Measurements from ENCODE around the gene EMC6.
A peak's percentile ranks its signal among the peaks of the same experiment; 100 is the strongest.

The EMC6 gene

GRCh38 chr17:3708366-3708765 lies 39.8 kb downstream of the EMC6 start:
- TF ChIP-seq, protein P1, sequence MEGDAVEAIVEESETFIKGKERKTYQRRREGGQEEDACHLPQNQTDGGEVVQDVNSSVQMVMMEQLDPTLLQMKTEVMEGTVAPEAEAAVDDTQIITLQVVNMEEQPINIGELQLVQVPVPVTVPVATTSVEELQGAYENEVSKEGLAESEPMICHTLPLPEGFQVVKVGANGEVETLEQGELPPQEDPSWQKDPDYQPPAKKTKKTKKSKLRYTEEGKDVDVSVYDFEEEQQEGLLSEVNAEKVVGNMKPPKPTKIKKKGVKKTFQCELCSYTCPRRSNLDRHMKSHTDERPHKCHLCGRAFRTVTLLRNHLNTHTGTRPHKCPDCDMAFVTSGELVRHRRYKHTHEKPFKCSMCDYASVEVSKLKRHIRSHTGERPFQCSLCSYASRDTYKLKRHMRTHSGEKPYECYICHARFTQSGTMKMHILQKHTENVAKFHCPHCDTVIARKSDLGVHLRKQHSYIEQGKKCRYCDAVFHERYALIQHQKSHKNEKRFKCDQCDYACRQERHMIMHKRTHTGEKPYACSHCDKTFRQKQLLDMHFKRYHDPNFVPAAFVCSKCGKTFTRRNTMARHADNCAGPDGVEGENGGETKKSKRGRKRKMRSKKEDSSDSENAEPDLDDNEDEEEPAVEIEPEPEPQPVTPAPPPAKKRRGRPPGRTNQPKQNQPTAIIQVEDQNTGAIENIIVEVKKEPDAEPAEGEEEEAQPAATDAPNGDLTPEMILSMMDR (IDR thresholded peaks at IDR 0.05; ENCODE audit: low read depth, low read length, missing control alignments) = no peak
- DNase-seq (ENCODE audit: low read depth) = no peak

DNA sequence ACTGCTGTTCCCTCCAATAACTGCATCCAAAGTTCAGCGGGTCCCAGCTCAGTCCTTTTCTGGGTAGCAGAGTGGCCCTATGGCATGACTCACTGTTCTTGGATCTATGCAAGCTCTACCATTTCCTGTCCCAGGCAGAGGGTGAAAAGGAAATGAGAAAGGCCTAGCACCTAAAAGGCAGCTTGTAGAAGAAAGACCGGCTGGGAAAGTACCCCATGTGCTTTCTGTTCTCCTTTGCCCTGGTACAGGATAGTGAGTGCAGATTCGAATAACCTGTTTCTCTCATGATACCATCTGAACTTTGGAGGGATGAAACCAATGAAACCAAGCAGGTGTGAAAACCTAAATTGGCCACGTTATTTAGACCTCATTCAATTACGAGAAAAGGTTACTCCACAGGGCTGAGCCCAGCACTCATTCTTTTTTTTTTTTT lies 42.4 kb downstream of the EMC6 start:
- TF ChIP-seq, protein P1 (IDR thresholded peaks at IDR 0.05; ENCODE audit: low read depth, low read length, missing control alignments) = no peak
- peak; percentile 99 for DNase-seq (ENCODE audit: low read depth)
- no peak overlapping the region for H3K4me3 ChIP-seq (ENCODE audit: low read depth, low read length)

More at GRCh38 chr17:3708366-3708765, 39.8 kb downstream of the EMC6 start:
- no peak overlapping the region for H3K4me3 ChIP-seq (ENCODE audit: low read depth, low read length)

GRCh38 chr17:3712811-3713463 lies 44.3 kb downstream of the EMC6 start:
- peak; percentile 42 for DNase-seq (ENCODE audit: low read depth)

DNA sequence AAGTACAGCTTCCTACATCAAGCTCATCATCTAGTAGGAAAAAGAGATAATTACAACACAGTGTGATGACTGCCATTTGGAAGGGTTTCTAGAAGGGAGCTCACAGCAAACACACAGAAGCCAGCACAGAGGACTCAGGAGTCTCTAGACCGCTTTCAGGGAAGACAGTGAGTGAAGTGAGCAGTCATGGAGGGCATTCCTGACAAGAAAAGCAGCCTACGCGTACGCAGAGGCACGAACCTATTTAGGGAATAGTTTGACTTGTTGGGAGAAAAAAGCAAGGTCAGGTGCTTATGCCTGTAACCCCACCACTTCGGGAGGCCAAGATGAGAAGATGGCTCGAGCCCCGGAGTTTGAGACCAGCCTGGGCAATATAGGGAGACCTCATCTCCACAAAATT lies 46.7 kb downstream of the EMC6 start:
- TF ChIP-seq, protein P1 (IDR thresholded peaks at IDR 0.05; ENCODE audit: low read depth, low read length, missing control alignments) = no peak

More at GRCh38 chr17:3712811-3713463, 44.3 kb downstream of the EMC6 start:
- H3K4me3 ChIP-seq (ENCODE audit: low read depth, low read length) = no peak overlapping the region
- TF ChIP-seq, protein P1 (IDR thresholded peaks at IDR 0.05; ENCODE audit: low read depth, low read length, missing control alignments) = no peak

DNA sequence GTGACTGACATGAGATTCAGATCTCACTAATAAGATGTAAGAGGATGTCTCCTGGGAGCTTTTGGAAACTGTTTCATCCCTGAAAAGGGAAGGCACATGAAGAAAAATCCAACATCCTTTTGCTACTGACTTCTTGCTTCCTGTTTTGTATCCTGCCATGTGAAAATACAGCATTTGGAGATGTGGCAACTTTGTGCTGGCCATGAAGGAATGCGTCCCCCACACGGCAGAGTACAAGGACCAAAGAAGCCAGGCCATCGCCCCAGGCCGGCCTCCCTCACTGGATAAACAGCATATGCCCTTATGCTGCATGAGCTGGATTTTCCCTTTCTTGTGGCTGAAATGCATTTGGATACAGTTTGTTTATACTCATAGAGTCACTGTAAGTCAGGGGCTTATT lies 49.6 kb downstream of the EMC6 start:
- DNase-seq (ENCODE audit: low read depth) = no peak
- TF ChIP-seq, protein P1 (IDR thresholded peaks at IDR 0.05; ENCODE audit: low read depth, low read length, missing control alignments) = no peak
- no peak overlapping the region for H3K4me3 ChIP-seq (ENCODE audit: low read depth, low read length)

More for the DNA sequence above, 46.7 kb downstream of the EMC6 start:
- H3K4me3 ChIP-seq (ENCODE audit: low read depth, low read length) = no peak overlapping the region
- no peak for DNase-seq (ENCODE audit: low read depth)

DNA sequence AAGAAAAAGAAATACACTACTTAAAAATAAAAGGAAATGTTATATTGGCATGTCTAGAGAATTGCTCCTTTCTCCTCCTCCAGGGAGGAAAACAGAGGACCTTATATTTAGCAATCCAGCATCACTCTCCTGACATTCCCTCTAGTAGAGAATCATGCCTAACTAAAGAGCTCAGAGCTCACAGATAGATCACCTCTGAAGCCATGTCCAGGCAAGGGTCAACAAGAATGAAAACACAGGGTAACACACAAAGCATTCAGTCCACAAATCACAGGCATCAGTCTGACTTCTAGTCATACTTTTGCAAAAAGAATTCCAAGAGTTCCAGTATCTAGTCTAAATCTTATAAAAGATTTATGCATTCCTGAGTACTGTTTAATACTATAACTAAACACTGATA lies 50.7 kb downstream of the EMC6 start:
- DNase-seq (ENCODE audit: low read depth) = no peak
- no peak overlapping the region for H3K4me3 ChIP-seq (ENCODE audit: low read depth, low read length)
- TF ChIP-seq, protein P1 (IDR thresholded peaks at IDR 0.05; ENCODE audit: low read depth, low read length, missing control alignments) = no peak
